Peyer's patch (tissue), 4 donors: ENCODE measurements around the gene HMCN1.

Source experiments
- POLR2A ChIP-seq, 2 donors: fragments of 450-650 bp; IDR thresholded peaks; one replicate each; pipeline ENCODE4 v1.5.1; 2017; ENCODE audit warnings: antibody characterized with exemption in 2 of 2, mild to moderate bottlenecking in 2 of 2, moderate library complexity in 2 of 2
- TF ChIP-seq, protein P1 (sequence below), 6 experiments: fragments of 450-650 bp in 4 of 6; fragments of 200-600 bp in 2 of 6; sonication (generic) in 1 of 6; IDR thresholded peaks; one replicate each; pipeline ENCODE4 v1.5.1; 2017 to 2019; ENCODE audit warnings: antibody characterized with exemption in 6 of 6, mild to moderate bottlenecking in 3 of 6, moderate library complexity in 1 of 6

DNA sequence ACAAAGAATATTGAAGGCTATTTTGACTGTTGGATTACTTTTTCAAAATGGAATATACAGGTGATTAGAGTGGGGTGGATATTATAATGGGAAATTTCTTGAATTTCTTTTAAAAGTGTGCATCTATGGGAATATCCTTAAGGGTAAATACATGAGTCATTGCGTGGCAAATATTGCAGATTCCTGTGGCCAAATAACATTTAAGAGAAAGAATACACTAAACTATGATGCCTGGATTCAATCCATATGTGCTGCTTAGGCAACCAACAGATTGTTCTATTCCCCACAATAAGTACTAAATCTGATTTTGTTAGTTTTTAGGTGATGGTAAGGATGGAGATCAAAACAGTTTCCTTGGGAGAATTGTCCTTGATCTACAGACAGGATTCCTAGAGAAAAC, 119.5 kb downstream of the HMCN1 start:
- TF ChIP-seq, protein P1, sequence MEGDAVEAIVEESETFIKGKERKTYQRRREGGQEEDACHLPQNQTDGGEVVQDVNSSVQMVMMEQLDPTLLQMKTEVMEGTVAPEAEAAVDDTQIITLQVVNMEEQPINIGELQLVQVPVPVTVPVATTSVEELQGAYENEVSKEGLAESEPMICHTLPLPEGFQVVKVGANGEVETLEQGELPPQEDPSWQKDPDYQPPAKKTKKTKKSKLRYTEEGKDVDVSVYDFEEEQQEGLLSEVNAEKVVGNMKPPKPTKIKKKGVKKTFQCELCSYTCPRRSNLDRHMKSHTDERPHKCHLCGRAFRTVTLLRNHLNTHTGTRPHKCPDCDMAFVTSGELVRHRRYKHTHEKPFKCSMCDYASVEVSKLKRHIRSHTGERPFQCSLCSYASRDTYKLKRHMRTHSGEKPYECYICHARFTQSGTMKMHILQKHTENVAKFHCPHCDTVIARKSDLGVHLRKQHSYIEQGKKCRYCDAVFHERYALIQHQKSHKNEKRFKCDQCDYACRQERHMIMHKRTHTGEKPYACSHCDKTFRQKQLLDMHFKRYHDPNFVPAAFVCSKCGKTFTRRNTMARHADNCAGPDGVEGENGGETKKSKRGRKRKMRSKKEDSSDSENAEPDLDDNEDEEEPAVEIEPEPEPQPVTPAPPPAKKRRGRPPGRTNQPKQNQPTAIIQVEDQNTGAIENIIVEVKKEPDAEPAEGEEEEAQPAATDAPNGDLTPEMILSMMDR (IDR thresholded peaks at IDR 0.05): no peak
- TF ChIP-seq POLR2A (IDR thresholded peaks at IDR 0.05): no peak
